Osteocyte (in vitro differentiated cells): Measurements from ENCODE around the gene MRPL42. TPM values are rescaled to one million over a fixed set of nuclear protein-coding genes. Genes with fewer than 3 reads are reported as not detected.

Experiments used
- DNase-seq: peaks from one replicate; pipeline ENCODE4 v3.0.0; 2021; ENCODE audit warnings: mixed read lengths; ENCODE audit not compliant: unreplicated experiment; ENCODE audit errors: extremely low spot score
- H3K27ac Mint-ChIP-seq: one replicate; pipeline ENCODE4 v1.8.0; 2021; ENCODE audit warnings: mild to moderate bottlenecking, mixed read lengths; ENCODE audit not compliant: unreplicated experiment
- H3K27me3 Mint-ChIP-seq: one replicate; pipeline ENCODE4 v1.8.0; 2021; ENCODE audit warnings: mixed read lengths; ENCODE audit not compliant: unreplicated experiment
- H3K36me3 Mint-ChIP-seq: one replicate; pipeline ENCODE4 v1.8.0; 2021; ENCODE audit warnings: mixed read lengths; ENCODE audit not compliant: unreplicated experiment
- H3K4me1 Mint-ChIP-seq: one replicate; pipeline ENCODE4 v1.8.0; 2021; ENCODE audit warnings: mixed read lengths; ENCODE audit not compliant: unreplicated experiment
- H3K4me3 Mint-ChIP-seq: one replicate; pipeline ENCODE4 v1.8.0; 2021; ENCODE audit warnings: mild to moderate bottlenecking, moderate library complexity, mixed read lengths; ENCODE audit not compliant: unreplicated experiment
- H3K9me3 Mint-ChIP-seq: one replicate; pipeline ENCODE4 v1.8.0; 2021; ENCODE audit warnings: mixed read lengths; ENCODE audit not compliant: unreplicated experiment
- CTCF ChIP-seq: fragments of 200-600 bp; sonication (generic); IDR thresholded peaks from 2 replicates; pipeline ENCODE4 v1.5.0; 2021; ENCODE audit warnings: antibody characterized with exemption, mild to moderate bottlenecking, moderate library complexity
- total RNA-seq: library from RNA; stranded (reverse); gene quantifications from 2 replicates; pipeline ENCODE4 v1.2.1, GENCODE V29; 2021

MRPL42 gene
- total RNA-seq, 1 donor from 2014 or later = 55.8 TPM

- Mint-ChIP-seq H3K4me3 (no peak overlapping the region), H3K27me3 (no peaks in the 10 kb centered on the region), H3K27ac (no peak overlapping the region), H3K9me3 (no peaks in the 10 kb centered on the region), H3K4me1 (no peaks in the 10 kb centered on the region), H3K36me3 (peaks cover 17% of the 10 kb centered on the region)
- no peak for TF ChIP-seq CTCF
- no peak for DNase-seq
These were observed 39.9 kb downstream of the MRPL42 start for GRCh38 chr12:93507165-93507564.

DNA sequence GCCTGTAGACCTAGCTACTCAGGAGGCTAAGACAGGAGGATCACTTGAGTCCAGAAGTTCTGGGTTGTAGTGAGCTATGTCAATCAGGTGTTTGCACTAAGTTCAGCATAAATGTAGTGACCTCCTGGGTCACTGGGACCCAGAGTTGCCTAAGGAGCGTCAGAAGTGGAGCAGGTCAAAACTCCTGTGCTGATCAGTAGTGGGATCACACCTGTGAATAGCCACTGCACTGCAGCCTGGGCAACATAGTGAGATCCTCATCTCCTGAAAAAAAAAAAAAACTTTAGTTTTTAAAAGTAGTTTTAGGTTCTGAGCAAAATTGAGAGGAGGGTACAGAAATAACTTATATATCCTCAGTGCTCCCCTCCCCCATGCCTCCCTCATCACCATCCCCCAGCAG lies 42.2 kb downstream of the MRPL42 start:
- no peak for DNase-seq
- H3K4me1 Mint-ChIP-seq = peaks cover 2% of the 10 kb centered on the region
- H3K4me3 Mint-ChIP-seq = no peak overlapping the region
- no peaks in the 10 kb centered on the region for H3K27me3 Mint-ChIP-seq
- no peak for TF ChIP-seq CTCF
- H3K36me3 Mint-ChIP-seq = peaks cover 11% of the 10 kb centered on the region
- no peaks in the 10 kb centered on the region for H3K9me3 Mint-ChIP-seq
- H3K27ac Mint-ChIP-seq = no peak overlapping the region

- Mint-ChIP-seq H3K9me3 (no peaks in the 10 kb centered on the region), H3K27ac (peak overlapping the region; percentile 45), H3K4me1 (peaks cover 19% of the 10 kb centered on the region), H3K36me3 (peaks cover 2% of the 10 kb centered on the region), H3K4me3 (no peak overlapping the region), H3K27me3 (no peaks in the 10 kb centered on the region)
- no peak for TF ChIP-seq CTCF
- DNase-seq = no peak
These were observed 47.5 kb downstream of the MRPL42 start for GRCh38 chr12:93514853-93515252.

DNA sequence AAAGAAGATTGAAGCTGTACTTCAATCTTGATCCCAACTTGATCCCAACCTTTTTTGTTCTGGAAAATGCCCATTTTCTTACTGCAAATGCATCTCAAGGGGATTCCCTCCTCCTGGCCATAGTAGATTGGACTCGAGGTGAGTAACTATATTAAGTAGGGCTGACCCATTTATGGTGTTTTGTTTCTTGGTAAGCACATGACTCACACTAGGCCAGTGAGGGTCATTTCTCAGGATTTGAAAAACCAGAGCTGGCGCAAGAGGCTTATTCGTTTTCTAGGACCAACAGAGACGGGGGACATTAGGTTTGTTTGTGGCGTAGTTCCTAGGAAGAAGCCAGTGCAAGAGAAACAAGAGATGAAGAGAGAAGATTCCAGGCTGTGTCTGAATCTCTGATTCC lies 51.4 kb downstream of the MRPL42 start:
- peaks cover 19% of the 10 kb centered on the region for H3K4me1 Mint-ChIP-seq
- H3K4me3 Mint-ChIP-seq = no peak overlapping the region
- TF ChIP-seq CTCF = no peak
- no peak overlapping the region for H3K27ac Mint-ChIP-seq
- no peaks in the 10 kb centered on the region for H3K27me3 Mint-ChIP-seq
- no peaks in the 10 kb centered on the region for H3K9me3 Mint-ChIP-seq
- DNase-seq = no peak
- H3K36me3 Mint-ChIP-seq = no peaks in the 10 kb centered on the region

- Mint-ChIP-seq H3K9me3 (no peaks in the 10 kb centered on the region), H3K27me3 (no peaks in the 10 kb centered on the region), H3K4me1 (peaks cover 13% of the 10 kb centered on the region), H3K4me3 (no peak overlapping the region), H3K36me3 (no peaks in the 10 kb centered on the region), H3K27ac (no peak overlapping the region)
- no peak for DNase-seq
- TF ChIP-seq CTCF = no peak
These were observed 52.5 kb downstream of the MRPL42 start for GRCh38 chr12:93519859-93520258.
